HCT116 (cell line): ENCODE measurements around the gene CENPV. TPM values are rescaled to one million over a fixed set of nuclear protein-coding genes. Genes with fewer than 3 reads are reported as not detected.

Experiments used
- ATAC-seq: fragments of 200-7000 bp; cut with Tn5 transposase; 2 replicates; pipeline ENCODE4 v1.9.1; 2020; ENCODE audit warnings: mild to moderate bottlenecking, moderate library complexity
- BruUV-seq: library from RNA; stranded (reverse); fragments of 400-500 nt; replicated peaks from 2 replicates; lab custom pipeline; 2021; lab: Mats Ljungman, UMichigan
- CTCF ChIA-PET: fragments of 300-600 bp; sonication (Branson Sonifier 250); formaldehyde crosslinking; loops from one replicate; lab custom pipeline; 2021; ENCODE audit warnings: antibody characterized with exemption; lab: Charles Lee
- POLR2A ChIA-PET: fragments of 300-600, 350-600 bp; sonication (Branson Sonifier 250); formaldehyde crosslinking; loops from one replicate; lab custom pipeline; 2021; ENCODE audit warnings: antibody characterized with exemption; lab: Charles Lee
- RAD21 ChIA-PET, 2 experiments: fragments of 300-600 bp; sonication (Branson Sonifier 250); formaldehyde crosslinking; loops; one replicate each; lab custom pipeline; 2023; ENCODE audit warnings: low total read pairs in 2 of 2; ENCODE audit not compliant: uncharacterized antibody in 2 of 2, unreplicated experiment in 2 of 2, low non-redundant PET in 1 of 2; lab: Charles Lee
- DNase-seq: peaks from one replicate; pipeline ENCODE4 v3.0.0-alpha.2; 2010; ENCODE audit warnings: low read depth, low spot score
- H2AFZ ChIP-seq: fragments of 200-600 bp; shearing (Covaris generic), sonication (generic); 2 replicates; pipeline ENCODE4 v1.6.1; 2017; ENCODE audit warnings: low read depth, mixed run types, mixed read lengths, antibody characterized with exemption, low read length; ENCODE audit not compliant: poor library complexity, severe bottlenecking
- H3K27ac ChIP-seq: 2 replicates; pipeline ENCODE4 v1.5.1; 2012; ENCODE audit warnings: low read depth, low read length
- H3K27me3 ChIP-seq: fragments of 200-600 bp; sonication (generic); 2 replicates; pipeline ENCODE4 v1.6.1; 2016; ENCODE audit warnings: mixed run types, low read length, mixed read lengths; ENCODE audit not compliant: insufficient read depth
- H3K36me3 ChIP-seq, 2 experiments: fragments of 200-500 bp in 1 of 2; fragments of 200-600 bp in 1 of 2; sonication (Bioruptor generic) in 1 of 2; sonication (generic) in 1 of 2; 2 replicates each; pipeline versions ENCODE4 v1.5.1 to v1.6.1; 2014 to 2016; ENCODE audit warnings: low read length in 2 of 2, inconsistent platforms in 1 of 2, mixed read lengths in 1 of 2, mixed run types in 1 of 2; ENCODE audit not compliant: insufficient read depth in 2 of 2, control insufficient read depth in 1 of 2
- H3K4me1 ChIP-seq, 2 experiments: fragments of 200-600 bp in 1 of 2; sonication (generic) in 1 of 2; 2 replicates each; pipeline versions ENCODE4 v1.5.1 to v1.6.1; 2012 to 2017; ENCODE audit warnings: low read length in 2 of 2, inconsistent platforms in 1 of 2, mild to moderate bottlenecking in 1 of 2, mixed read lengths in 1 of 2, mixed run types in 1 of 2, moderate library complexity in 1 of 2; ENCODE audit not compliant: insufficient read depth in 2 of 2, control insufficient read depth in 1 of 2
- H3K4me2 ChIP-seq: fragments of 200-600 bp; sonication (generic); 2 replicates; pipeline ENCODE4 v1.6.1; 2017; ENCODE audit warnings: mixed run types, low read length, mixed read lengths
- H3K4me3 ChIP-seq, 2 experiments: fragments of 200-600 bp in 1 of 2; sonication (generic) in 1 of 2; replicated peaks in 1 of 2; 2 replicates each; pipeline ENCODE4 v1.5.1; 2011 to 2016; ENCODE audit warnings: low read length in 2 of 2, control low read depth in 1 of 2, low read depth in 1 of 2, mild to moderate bottlenecking in 1 of 2, mixed read lengths in 1 of 2, mixed run types in 1 of 2
- H3K79me2 ChIP-seq: fragments of 200-600 bp; sonication (generic); 2 replicates; pipeline ENCODE4 v1.6.1; 2017; ENCODE audit warnings: mild to moderate bottlenecking, mixed run types, low read length, moderate library complexity, mixed read lengths; ENCODE audit not compliant: insufficient read depth
- H3K9ac ChIP-seq: fragments of 200-600 bp; sonication (generic); 2 replicates; pipeline ENCODE4 v1.6.1; 2016; ENCODE audit warnings: low read length, mixed read lengths
- H3K9me2 ChIP-seq: fragments of 200-600 bp; sonication (generic), shearing (Covaris generic); 2 replicates; pipeline ENCODE4 v1.6.1; 2017; ENCODE audit warnings: mixed run types, mild to moderate bottlenecking, moderate library complexity; ENCODE audit not compliant: insufficient read depth
- H3K9me3 ChIP-seq, 2 experiments: fragments of 200-500 bp in 1 of 2; fragments of 200-600 bp in 1 of 2; sonication (Bioruptor generic) in 1 of 2; sonication (generic) in 1 of 2; 2 replicates each; pipeline ENCODE4 v1.6.1; 2014 to 2017; ENCODE audit warnings: low read length in 2 of 2, mixed read lengths in 2 of 2, inconsistent platforms in 1 of 2, low read depth in 1 of 2, mild to moderate bottlenecking in 1 of 2, mixed run types in 1 of 2, moderate library complexity in 1 of 2; ENCODE audit not compliant: control insufficient read depth in 1 of 2, insufficient read depth in 1 of 2
- H4K20me1 ChIP-seq: fragments of 200-600 bp; sonication (generic), shearing (Covaris generic); 2 replicates; pipeline ENCODE4 v1.6.1; 2017; ENCODE audit warnings: mixed run types, mild to moderate bottlenecking, moderate library complexity; ENCODE audit not compliant: insufficient read depth
- ATF3 ChIP-seq: IDR thresholded peaks from 2 replicates; pipeline ENCODE4 v1.6.1; 2012
- POLR2AphosphoS5 ChIP-seq: IDR thresholded peaks from 2 replicates; pipeline ENCODE4 v1.6.1; 2011; ENCODE audit warnings: mild to moderate bottlenecking, low read depth, low read length, moderate library complexity
- YY1 ChIP-seq: IDR thresholded peaks from 2 replicates; pipeline ENCODE4 v1.6.1; 2011; ENCODE audit warnings: low read length, low read depth, moderate library complexity, mild to moderate bottlenecking; ENCODE audit not compliant: insufficient replicate concordance; ENCODE audit errors: extremely low read depth
- ZBTB33 ChIP-seq: IDR thresholded peaks from 2 replicates; pipeline ENCODE4 v1.6.1; 2011; ENCODE audit warnings: mild to moderate bottlenecking, low read length, moderate library complexity; ENCODE audit not compliant: insufficient replicate concordance; ENCODE audit errors: extremely low read depth
- intact Hi-C: fragments of 100-400 bp; cut with micrococcal nuclease; formaldehyde crosslinking; loops from 2 replicates; pipeline ENCODE4 v1.10.0; 2022
- total RNA-seq: library from RNA; stranded (reverse); gene quantifications from one replicate; pipeline ENCODE4 v1.2.1, GENCODE V29; 2021; ENCODE audit not compliant: unreplicated experiment

CENPV gene
- total RNA-seq, 1 experiment from 2014 or later: 84.7 TPM

- ATAC-seq: no peak
- Histone ChIP-seq H3K4me3 (no peak overlapping the region), H3K4me1 (peaks cover 15 to 48% of the 10 kb centered on the region in 2 experiments; a peak in 3 of 4 replicates), H3K27me3 (no peaks in the 10 kb centered on the region), H3K9me3 (no peaks in the 10 kb centered on the region), H2AFZ (no peak overlapping the region), H3K9me2 (no peaks in the 10 kb centered on the region), H3K4me2 (no peak overlapping the region), H3K79me2 (peaks cover 27% of the 10 kb centered on the region), H3K36me3 (peaks cover 10 to 18% of the 10 kb centered on the region in 2 experiments; a peak in 2 of 4 replicates), H3K27ac (peak overlapping the region; percentile 26; the same call in 1 of the 2 replicates), H3K9ac (no peak overlapping the region), H4K20me1 (peaks cover 9% of the 10 kb centered on the region; the same call in 1 of the 2 replicates)
- DNase-seq: no peak
- intact Hi-C loops: loop anchor here (5.0 kb wide), 1 partner anchor 426 kb away; no protein-coding TSS in a partner anchor
- ChIA-PET RAD21 (interaction anchor here in 1 of 2 experiments (0.6 kb wide), 1 partner anchor 1721 kb away, joined by 3 read pairs; no protein-coding TSS in a partner anchor), CTCF (interaction anchor here (0.8 to 1.1 kb wide), 2 partner anchors 45 kb away, joined by 3 read pairs; no protein-coding TSS in a partner anchor), POLR2A (interaction anchor here (3.7 kb wide), 1 partner anchor 55 kb away, joined by 38 read pairs; no protein-coding TSS in a partner anchor)
- TF ChIP-seq ZBTB33 (no peak), POLR2AphosphoS5 (peak; percentile 44; the same call in 1 of the 2 replicates)
- no TSS peak for BruUV-seq
Measured at GRCh38 chr17:16383216-16383615, 29.9 kb upstream of the CENPV start.

GRCh38 chr17:16381496-16381820 lies 28.2 kb upstream of the CENPV start:
- Histone ChIP-seq H3K4me2 (peak overlapping the region; percentile 75), H3K27ac (peak overlapping the region; percentile 95)
- TF ChIP-seq ATF3: no peak
- TF ChIP-seq YY1: no peak
- TF ChIP-seq, all 23 proteins: peak for 0
- ATAC-seq: no peak
- no peaks in the 10 kb centered on the region for H3K27me3 ChIP-seq
- H3K4me3 ChIP-seq: peak overlapping the region; percentile 86 to 96
- peaks cover 9% of the 10 kb centered on the region; the same call in 1 of the 2 replicates for H4K20me1 ChIP-seq
- peak overlapping the region; percentile 80 for H3K9ac ChIP-seq
- POLR2A ChIA-PET: interaction anchor here (1.0 to 3.7 kb wide), 14 partner anchors 10 to 95 kb away, joined by 3 to 38 read pairs (median 6); partner anchors contain the start of gene CENPV
- intact Hi-C loops: loop anchor here (5.0 kb wide), 1 partner anchor 424 kb away; no protein-coding TSS in a partner anchor
- peaks cover 11 to 44% of the 10 kb centered on the region in 2 experiments; a peak in 3 of 4 replicates for H3K4me1 ChIP-seq
- RAD21 ChIA-PET: no interaction called here
- CTCF ChIA-PET: interaction anchor here (1.0 kb wide), 1 partner anchor 47 kb away, joined by 7 read pairs; no protein-coding TSS in a partner anchor
- H3K9me2 ChIP-seq: no peaks in the 10 kb centered on the region
- no peak overlapping the region for H2AFZ ChIP-seq
- DNase-seq: no peak
- H3K36me3 ChIP-seq: peaks cover 10 to 18% of the 10 kb centered on the region in 2 experiments; a peak in 2 of 4 replicates
- BruUV-seq: no TSS peak
- peaks cover 27% of the 10 kb centered on the region for H3K79me2 ChIP-seq
- no peaks in the 10 kb centered on the region for H3K9me3 ChIP-seq
